SK-N-SH treated with all-trans-retinoic acid at 6 μM for 48 hours (cell line): Measurements from ENCODE around the gene KIF20B.

Source experiments
- ATAC-seq: fragments of 200-7000 bp; cut with Tn5 transposase; 3 replicates; pipeline ENCODE4 v1.9.1; 2020; ENCODE audit warnings: mild to moderate bottlenecking, moderate library complexity
- ARNTL ChIP-seq: fragments of 450-650 bp; formaldehyde crosslinking; IDR thresholded peaks from 2 replicates; pipeline ENCODE4 v1.5.0; 2020; ENCODE audit warnings: low read depth, mild to moderate bottlenecking, moderate library complexity, borderline replicate concordance
- BACH2 ChIP-seq: fragments of 250-450 bp; sonication (Bioruptor Pico); IDR thresholded peaks from 2 replicates; pipeline ENCODE4 v1.9.0; 2021; ENCODE audit warnings: mild to moderate bottlenecking, borderline replicate concordance
- ESRRG ChIP-seq: fragments of 250-450 bp; sonication (Bioruptor Pico); IDR thresholded peaks from 2 replicates; pipeline ENCODE4 v1.6.1; 2021; ENCODE audit warnings: mild to moderate bottlenecking
- GLIS3 ChIP-seq: fragments of 250-450 bp; sonication (Bioruptor Pico); IDR thresholded peaks from 2 replicates; pipeline ENCODE4 v1.5.0; 2020; ENCODE audit warnings: mild to moderate bottlenecking, moderate library complexity
- OSR1 ChIP-seq: fragments of 250-450 bp; sonication (Bioruptor Pico); IDR thresholded peaks from 2 replicates; pipeline ENCODE4 v1.8.0; 2022; ENCODE audit warnings: moderate library complexity, mild to moderate bottlenecking, inconsistent platforms
- PPARA ChIP-seq: fragments of 250-450 bp; sonication (Bioruptor Pico); IDR thresholded peaks from 2 replicates; pipeline ENCODE4 v1.5.0; 2020; ENCODE audit warnings: mild to moderate bottlenecking, borderline replicate concordance
- RARB ChIP-seq: fragments of 250-450 bp; sonication (Bioruptor Pico); IDR thresholded peaks from 2 replicates; pipeline ENCODE4 v1.8.0; 2021; ENCODE audit warnings: mild to moderate bottlenecking, moderate library complexity
- SNAI2 ChIP-seq: fragments of 250-450 bp; sonication (Bioruptor Pico); IDR thresholded peaks from 2 replicates; pipeline ENCODE4 v1.5.0; 2020; ENCODE audit warnings: mild to moderate bottlenecking, moderate library complexity
- TOX ChIP-seq: fragments of 250-450 bp; sonication (Bioruptor Pico); IDR thresholded peaks from 2 replicates; pipeline ENCODE4 v1.8.0; 2021; ENCODE audit warnings: mild to moderate bottlenecking, moderate library complexity, borderline replicate concordance
- ZC3H10 ChIP-seq: fragments of 250-450 bp; sonication (Bioruptor Pico); IDR thresholded peaks from 2 replicates; pipeline ENCODE4 v1.5.1; 2021; ENCODE audit warnings: mild to moderate bottlenecking, moderate library complexity
- ZFP3 ChIP-seq: fragments of 250-450 bp; sonication (Bioruptor Pico); IDR thresholded peaks from 2 replicates; pipeline ENCODE4 v1.5.0; 2020; ENCODE audit warnings: mild to moderate bottlenecking, moderate library complexity
- ZFP30 ChIP-seq: fragments of 450-650 bp; formaldehyde crosslinking; IDR thresholded peaks from 2 replicates; pipeline ENCODE4 v1.5.0; 2022; ENCODE audit warnings: mild to moderate bottlenecking, moderate library complexity
- ZNF565 ChIP-seq: fragments of 450-650 bp; formaldehyde crosslinking; conservative IDR thresholded peaks from 2 replicates; pipeline ENCODE4 v1.5.0; 2020; ENCODE audit warnings: low read depth, mild to moderate bottlenecking, moderate library complexity
- TF ChIP-seq, protein P1 (sequence below): fragments of 250-450 bp; sonication (Bioruptor Pico); IDR thresholded peaks from 2 replicates; pipeline ENCODE4 v1.5.0; 2020; ENCODE audit warnings: mild to moderate bottlenecking, moderate library complexity
- TF ChIP-seq, protein P2 (sequence below): fragments of 250-450 bp; sonication (Bioruptor Pico); IDR thresholded peaks from 2 replicates; pipeline ENCODE4 v1.5.1; 2020; ENCODE audit warnings: low read depth, mild to moderate bottlenecking, moderate library complexity
- TF ChIP-seq, protein P3 (sequence below): fragments of 250-450 bp; sonication (Bioruptor Pico); IDR thresholded peaks from 2 replicates; pipeline ENCODE4 v1.5.1; 2021; ENCODE audit warnings: mild to moderate bottlenecking, moderate library complexity
- TF ChIP-seq, protein P4 (sequence below): fragments of 250-450 bp; sonication (Bioruptor Pico); IDR thresholded peaks from 2 replicates; pipeline ENCODE4 v1.8.0; 2021; ENCODE audit warnings: low read depth, mild to moderate bottlenecking, moderate library complexity, borderline replicate concordance
- TF ChIP-seq, protein P5 (sequence below): fragments of 250-450 bp; sonication (Bioruptor Pico); IDR thresholded peaks from 2 replicates; pipeline ENCODE4 v1.8.0; 2020; ENCODE audit warnings: mild to moderate bottlenecking, moderate library complexity, borderline replicate concordance

The KIF20B gene

DNA sequence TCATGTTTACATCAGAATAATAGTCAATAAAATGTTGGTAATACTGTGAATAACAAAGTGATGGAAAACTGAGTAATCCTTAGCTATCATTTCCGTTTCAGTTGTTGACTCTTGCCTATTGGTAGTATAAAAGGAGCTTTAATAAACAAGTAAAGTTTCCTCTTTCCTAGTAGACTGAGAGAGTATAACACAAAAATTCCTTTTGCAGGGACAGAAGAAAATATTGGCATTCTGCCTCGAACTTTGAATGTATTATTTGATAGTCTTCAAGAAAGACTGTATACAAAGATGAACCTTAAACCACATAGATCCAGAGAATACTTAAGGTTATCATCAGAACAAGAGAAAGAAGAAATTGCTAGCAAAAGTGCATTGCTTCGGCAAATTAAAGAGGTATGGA lies 9.4 kb downstream of the KIF20B start (continued):
- TF ChIP-seq, protein P1, sequence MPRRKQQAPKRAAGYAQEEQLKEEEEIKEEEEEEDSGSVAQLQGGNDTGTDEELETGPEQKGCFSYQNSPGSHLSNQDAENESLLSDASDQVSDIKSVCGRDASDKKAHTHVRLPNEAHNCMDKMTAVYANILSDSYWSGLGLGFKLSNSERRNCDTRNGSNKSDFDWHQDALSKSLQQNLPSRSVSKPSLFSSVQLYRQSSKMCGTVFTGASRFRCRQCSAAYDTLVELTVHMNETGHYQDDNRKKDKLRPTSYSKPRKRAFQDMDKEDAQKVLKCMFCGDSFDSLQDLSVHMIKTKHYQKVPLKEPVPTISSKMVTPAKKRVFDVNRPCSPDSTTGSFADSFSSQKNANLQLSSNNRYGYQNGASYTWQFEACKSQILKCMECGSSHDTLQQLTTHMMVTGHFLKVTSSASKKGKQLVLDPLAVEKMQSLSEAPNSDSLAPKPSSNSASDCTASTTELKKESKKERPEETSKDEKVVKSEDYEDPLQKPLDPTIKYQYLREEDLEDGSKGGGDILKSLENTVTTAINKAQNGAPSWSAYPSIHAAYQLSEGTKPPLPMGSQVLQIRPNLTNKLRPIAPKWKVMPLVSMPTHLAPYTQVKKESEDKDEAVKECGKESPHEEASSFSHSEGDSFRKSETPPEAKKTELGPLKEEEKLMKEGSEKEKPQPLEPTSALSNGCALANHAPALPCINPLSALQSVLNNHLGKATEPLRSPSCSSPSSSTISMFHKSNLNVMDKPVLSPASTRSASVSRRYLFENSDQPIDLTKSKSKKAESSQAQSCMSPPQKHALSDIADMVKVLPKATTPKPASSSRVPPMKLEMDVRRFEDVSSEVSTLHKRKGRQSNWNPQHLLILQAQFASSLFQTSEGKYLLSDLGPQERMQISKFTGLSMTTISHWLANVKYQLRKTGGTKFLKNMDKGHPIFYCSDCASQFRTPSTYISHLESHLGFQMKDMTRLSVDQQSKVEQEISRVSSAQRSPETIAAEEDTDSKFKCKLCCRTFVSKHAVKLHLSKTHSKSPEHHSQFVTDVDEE = no peak

DNA sequence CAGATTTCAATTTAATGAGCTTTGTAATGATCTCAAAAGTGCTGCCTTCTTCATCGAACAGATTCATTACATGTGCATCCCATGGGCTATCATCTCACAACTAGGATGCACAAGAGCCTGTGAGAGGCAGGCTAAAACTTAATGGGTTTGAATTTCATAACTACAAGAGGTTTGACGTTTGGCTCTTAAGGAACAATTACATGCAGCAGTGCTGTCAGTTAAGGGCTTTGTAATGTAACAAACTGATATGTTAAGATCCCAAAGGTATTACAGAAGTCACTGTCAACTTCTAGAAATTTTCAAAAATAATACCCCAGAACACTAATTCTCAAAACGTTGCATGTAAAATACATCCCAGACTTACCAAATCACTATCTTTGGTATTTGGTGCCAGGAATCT lies 33.2 kb downstream of the KIF20B start:
- no peak for ATAC-seq
- TF ChIP-seq ZFP30 (CRISPR knock-in tag) (no peak), ESRRG (CRISPR knock-in tag) (no peak), ARNTL (CRISPR knock-in tag) (no peak), ZFP3 (no peak), ZNF565 (no peak), RARB (CRISPR knock-in tag) (no peak), PPARA (no peak)
- TF ChIP-seq, protein P2, sequence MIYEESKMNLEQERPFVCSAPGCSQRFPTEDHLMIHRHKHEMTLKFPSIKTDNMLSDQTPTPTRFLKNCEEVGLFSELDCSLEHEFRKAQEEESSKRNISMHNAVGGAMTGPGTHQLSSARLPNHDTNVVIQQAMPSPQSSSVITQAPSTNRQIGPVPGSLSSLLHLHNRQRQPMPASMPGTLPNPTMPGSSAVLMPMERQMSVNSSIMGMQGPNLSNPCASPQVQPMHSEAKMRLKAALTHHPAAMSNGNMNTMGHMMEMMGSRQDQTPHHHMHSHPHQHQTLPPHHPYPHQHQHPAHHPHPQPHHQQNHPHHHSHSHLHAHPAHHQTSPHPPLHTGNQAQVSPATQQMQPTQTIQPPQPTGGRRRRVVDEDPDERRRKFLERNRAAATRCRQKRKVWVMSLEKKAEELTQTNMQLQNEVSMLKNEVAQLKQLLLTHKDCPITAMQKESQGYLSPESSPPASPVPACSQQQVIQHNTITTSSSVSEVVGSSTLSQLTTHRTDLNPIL (CRISPR knock-in tag) = no peak
- TF ChIP-seq, protein P3, sequence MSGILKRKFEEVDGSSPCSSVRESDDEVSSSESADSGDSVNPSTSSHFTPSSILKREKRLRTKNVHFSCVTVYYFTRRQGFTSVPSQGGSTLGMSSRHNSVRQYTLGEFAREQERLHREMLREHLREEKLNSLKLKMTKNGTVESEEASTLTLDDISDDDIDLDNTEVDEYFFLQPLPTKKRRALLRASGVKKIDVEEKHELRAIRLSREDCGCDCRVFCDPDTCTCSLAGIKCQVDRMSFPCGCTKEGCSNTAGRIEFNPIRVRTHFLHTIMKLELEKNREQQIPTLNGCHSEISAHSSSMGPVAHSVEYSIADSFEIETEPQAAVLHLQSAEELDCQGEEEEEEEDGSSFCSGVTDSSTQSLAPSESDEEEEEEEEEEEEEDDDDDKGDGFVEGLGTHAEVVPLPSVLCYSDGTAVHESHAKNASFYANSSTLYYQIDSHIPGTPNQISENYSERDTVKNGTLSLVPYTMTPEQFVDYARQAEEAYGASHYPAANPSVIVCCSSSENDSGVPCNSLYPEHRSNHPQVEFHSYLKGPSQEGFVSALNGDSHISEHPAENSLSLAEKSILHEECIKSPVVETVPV (CRISPR knock-in tag) = no peak

DNA sequence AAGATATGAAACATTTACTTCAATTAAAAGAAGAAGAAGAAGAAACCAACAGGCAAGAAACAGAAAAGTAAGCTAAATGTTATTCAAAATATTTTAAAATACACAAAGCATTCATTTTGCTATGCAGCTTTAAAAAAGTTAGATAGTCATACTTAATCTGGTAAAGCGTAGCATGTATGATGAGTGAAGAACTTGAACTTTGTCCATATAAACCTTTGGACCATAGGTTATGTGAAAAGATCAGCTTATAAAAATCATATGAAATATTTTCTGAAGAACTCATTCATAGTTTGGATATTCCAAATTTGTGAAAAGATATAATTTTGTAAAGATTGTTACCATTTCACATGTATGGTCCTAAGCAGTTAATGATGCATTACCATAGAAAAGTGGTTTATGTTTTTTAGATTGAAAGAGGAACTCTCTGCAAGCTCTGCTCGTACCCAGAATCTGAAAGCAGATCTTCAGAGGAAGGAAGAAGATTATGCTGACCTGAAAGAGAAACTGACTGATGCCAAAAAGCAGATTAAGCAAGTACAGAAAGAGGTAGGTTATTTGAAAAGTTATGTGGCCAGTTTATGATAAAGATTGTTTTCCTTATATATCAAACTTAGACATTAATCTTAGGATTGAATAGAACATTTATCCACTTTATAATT lies 37.3 kb downstream of the KIF20B start:
- ATAC-seq = no peak
- TF ChIP-seq, protein P3 (CRISPR knock-in tag) = no peak
- TF ChIP-seq, protein P4, sequence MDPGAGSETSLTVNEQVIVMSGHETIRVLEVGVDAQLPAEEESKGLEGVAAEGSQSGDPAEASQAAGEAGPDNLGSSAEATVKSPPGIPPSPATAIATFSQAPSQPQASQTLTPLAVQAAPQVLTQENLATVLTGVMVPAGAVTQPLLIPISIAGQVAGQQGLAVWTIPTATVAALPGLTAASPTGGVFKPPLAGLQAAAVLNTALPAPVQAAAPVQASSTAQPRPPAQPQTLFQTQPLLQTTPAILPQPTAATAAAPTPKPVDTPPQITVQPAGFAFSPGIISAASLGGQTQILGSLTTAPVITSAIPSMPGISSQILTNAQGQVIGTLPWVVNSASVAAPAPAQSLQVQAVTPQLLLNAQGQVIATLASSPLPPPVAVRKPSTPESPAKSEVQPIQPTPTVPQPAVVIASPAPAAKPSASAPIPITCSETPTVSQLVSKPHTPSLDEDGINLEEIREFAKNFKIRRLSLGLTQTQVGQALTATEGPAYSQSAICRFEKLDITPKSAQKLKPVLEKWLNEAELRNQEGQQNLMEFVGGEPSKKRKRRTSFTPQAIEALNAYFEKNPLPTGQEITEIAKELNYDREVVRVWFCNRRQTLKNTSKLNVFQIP (CRISPR knock-in tag) = no peak
- TF ChIP-seq, protein P2 (CRISPR knock-in tag) = no peak
- TF ChIP-seq ZFP30 (CRISPR knock-in tag) = no peak
- no peak for TF ChIP-seq TOX (CRISPR knock-in tag)
- TF ChIP-seq ZC3H10 (CRISPR knock-in tag) = no peak
- TF ChIP-seq, protein P5, sequence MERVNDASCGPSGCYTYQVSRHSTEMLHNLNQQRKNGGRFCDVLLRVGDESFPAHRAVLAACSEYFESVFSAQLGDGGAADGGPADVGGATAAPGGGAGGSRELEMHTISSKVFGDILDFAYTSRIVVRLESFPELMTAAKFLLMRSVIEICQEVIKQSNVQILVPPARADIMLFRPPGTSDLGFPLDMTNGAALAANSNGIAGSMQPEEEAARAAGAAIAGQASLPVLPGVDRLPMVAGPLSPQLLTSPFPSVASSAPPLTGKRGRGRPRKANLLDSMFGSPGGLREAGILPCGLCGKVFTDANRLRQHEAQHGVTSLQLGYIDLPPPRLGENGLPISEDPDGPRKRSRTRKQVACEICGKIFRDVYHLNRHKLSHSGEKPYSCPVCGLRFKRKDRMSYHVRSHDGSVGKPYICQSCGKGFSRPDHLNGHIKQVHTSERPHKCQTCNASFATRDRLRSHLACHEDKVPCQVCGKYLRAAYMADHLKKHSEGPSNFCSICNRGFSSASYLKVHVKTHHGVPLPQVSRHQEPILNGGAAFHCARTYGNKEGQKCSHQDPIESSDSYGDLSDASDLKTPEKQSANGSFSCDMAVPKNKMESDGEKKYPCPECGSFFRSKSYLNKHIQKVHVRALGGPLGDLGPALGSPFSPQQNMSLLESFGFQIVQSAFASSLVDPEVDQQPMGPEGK (CRISPR knock-in tag) = no peak
- TF ChIP-seq ARNTL (CRISPR knock-in tag) = no peak
- TF ChIP-seq OSR1 (CRISPR knock-in tag) = no peak
- TF ChIP-seq SNAI2 (CRISPR knock-in tag) = no peak
- no peak for TF ChIP-seq GLIS3 (CRISPR knock-in tag)
- TF ChIP-seq PPARA = no peak
- TF ChIP-seq ESRRG (CRISPR knock-in tag) = no peak
- no peak for TF ChIP-seq BACH2 (CRISPR knock-in tag)
